Keratinocyte (primary cell): ENCODE data around the gene BBS1. TPM values are rescaled to one million over a fixed set of nuclear protein-coding genes. Genes with fewer than 3 reads are reported as not detected.

Source experiments
- DNase-seq: peaks from one replicate; pipeline ENCODE4 v3.0.0-alpha.2; 2011; ENCODE audit warnings: low read depth, missing footprints, low spot score
- FAIRE-seq: peaks from 2 replicates; lab custom pipeline; 2011; peaks lifted over from hg19 to GRCh38; lab: Jason Lieb, UNC
- H2AFZ ChIP-seq: 2 replicates; pipeline ENCODE4 v1.6.0; 2012; ENCODE audit warnings: low read length, control low read depth, inconsistent platforms; ENCODE audit not compliant: control insufficient read depth
- H3K27ac ChIP-seq: 2 replicates; pipeline ENCODE4 v1.5.1; 2011; ENCODE audit warnings: low read length; ENCODE audit not compliant: control insufficient read depth, insufficient read depth
- H3K27me3 ChIP-seq: 3 replicates; pipeline ENCODE4 v1.6.0; 2011; ENCODE audit warnings: low read length; ENCODE audit not compliant: control insufficient read depth, insufficient read depth; ENCODE audit errors: extremely low read depth
- H3K36me3 ChIP-seq, 2 experiments: 2 replicates in 1 of 2; 3 replicates in 1 of 2; pipeline ENCODE4 v1.5.1; 2011; ENCODE audit warnings: low read length in 2 of 2, mild to moderate bottlenecking in 1 of 2; ENCODE audit not compliant: control insufficient read depth in 2 of 2, insufficient read depth in 2 of 2; ENCODE audit errors: extremely low read depth in 1 of 2
- H3K4me1 ChIP-seq: 3 replicates; pipeline ENCODE4 v1.5.1; 2011; ENCODE audit warnings: low read length; ENCODE audit not compliant: control insufficient read depth, insufficient read depth; ENCODE audit errors: extremely low read depth
- H3K4me2 ChIP-seq: 3 replicates; pipeline ENCODE4 v1.6.0; 2011; ENCODE audit warnings: low read depth, low read length; ENCODE audit not compliant: control insufficient read depth, insufficient read depth; ENCODE audit errors: extremely low read depth
- H3K4me3 ChIP-seq, 3 experiments: fragments of 200-600 bp in 1 of 3; sonication (generic) in 1 of 3; 2 replicates in 2 of 3; 3 replicates in 1 of 3; pipeline ENCODE4 v1.5.1; 2011 to 2016; ENCODE audit warnings: low read length in 3 of 3, mild to moderate bottlenecking in 3 of 3, control low read depth in 2 of 3, inconsistent platforms in 1 of 3, low read depth in 1 of 3, mixed read lengths in 1 of 3, mixed run types in 1 of 3, moderate library complexity in 1 of 3; ENCODE audit not compliant: control insufficient read depth in 2 of 3, insufficient read depth in 2 of 3; ENCODE audit errors: extremely low read depth in 1 of 3
- H3K79me2 ChIP-seq: 2 replicates; pipeline ENCODE4 v1.6.0; 2012; ENCODE audit warnings: low read length; ENCODE audit not compliant: control insufficient read depth, insufficient read depth
- H3K9ac ChIP-seq: 3 replicates; pipeline ENCODE4 v1.6.0; 2011; ENCODE audit warnings: low read length; ENCODE audit not compliant: control insufficient read depth, insufficient read depth; ENCODE audit errors: extremely low read depth
- H3K9me1 ChIP-seq: 3 replicates; pipeline ENCODE4 v1.6.0; 2011; ENCODE audit warnings: low read length; ENCODE audit not compliant: control insufficient read depth, insufficient read depth; ENCODE audit errors: extremely low read depth
- H3K9me3 ChIP-seq: 2 replicates; pipeline ENCODE4 v1.5.1; 2012; ENCODE audit warnings: low read depth, low read length; ENCODE audit not compliant: control insufficient read depth
- H4K20me1 ChIP-seq: 3 replicates; pipeline ENCODE4 v1.6.0; 2011; ENCODE audit warnings: low read length; ENCODE audit not compliant: control insufficient read depth, insufficient read depth; ENCODE audit errors: extremely low read depth
- EZH2 ChIP-seq: IDR thresholded peaks from one replicate; pipeline ENCODE4 v1.6.1; 2012; ENCODE audit warnings: inconsistent platforms, mild to moderate bottlenecking, low read length, moderate library complexity
- dilution Hi-C: fragments of 300-500 bp; cut with MboI; formaldehyde crosslinking; loops from one replicate; pipeline ENCODE4 v1.7.0; 2020; ENCODE audit warnings: low sequenced_read_pairs; ENCODE audit not compliant: extremely low pct_ligation_motif_present
- polyA plus RNA-seq, 5 experiments: library from polyadenylated mRNA; depleted of rRNA in 3 of 5; stranded (reverse) in 3 of 5; stranded (forward) in 1 of 5; unstranded in 1 of 5; fragments of >200 nt; gene quantifications; 1 replicate in 1 of 5; 2 replicates in 3 of 5; 3 replicates in 1 of 5; pipeline versions ENCODE4 v1.2.1 to v1.2.3, GENCODE V29; 2011 to 2012; ENCODE audit warnings: missing spikeins in 2 of 5, low read depth in 1 of 5, low replicate concordance in 1 of 5
- TF ChIP-seq, protein P1 (sequence below), 3 experiments: IDR thresholded peaks in 1 of 3; conservative IDR thresholded peaks in 1 of 3; optimal IDR thresholded peaks in 1 of 3; 2 replicates in 2 of 3; 3 replicates in 1 of 3; pipeline versions ENCODE3 to v1.5.1; 2011; ENCODE audit warnings: low read length in 3 of 3, mild to moderate bottlenecking in 3 of 3, moderate library complexity in 2 of 3, control low read depth in 1 of 3, inconsistent platforms in 1 of 3; ENCODE audit not compliant: insufficient read depth in 2 of 3; ENCODE audit errors: extremely low read depth in 1 of 3

Gene BBS1
- polyA plus RNA-seq, 1 donor (not counting 4 experiments of a cell fraction or from before 2014, with no cell fraction given), result 11.7 TPM

DNA sequence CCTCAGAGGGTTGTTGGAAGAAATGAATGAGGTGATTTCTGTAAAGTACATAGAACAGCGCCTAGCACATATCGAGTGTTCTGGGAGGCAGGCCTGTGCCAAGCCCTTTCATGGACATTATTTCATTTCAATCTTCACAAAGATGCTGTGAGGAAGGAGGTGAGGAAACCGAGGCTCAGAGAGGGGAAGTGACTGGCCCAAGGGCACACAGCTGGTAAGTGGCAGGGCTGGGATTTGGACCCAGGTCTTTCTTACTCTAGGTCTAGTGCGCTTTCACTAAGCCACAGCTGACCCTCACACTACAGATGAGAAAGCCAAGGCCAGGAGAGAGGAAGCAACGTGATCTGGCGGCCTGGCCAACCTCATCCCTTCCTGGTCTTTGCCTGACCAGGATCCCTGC, 41.7 kb upstream of the BBS1 start:
- no peaks in the 10 kb centered on the region for H3K79me2 ChIP-seq
- no peak overlapping the region for H3K4me2 ChIP-seq
- dilution Hi-C loops, result no loop called here

DNA sequence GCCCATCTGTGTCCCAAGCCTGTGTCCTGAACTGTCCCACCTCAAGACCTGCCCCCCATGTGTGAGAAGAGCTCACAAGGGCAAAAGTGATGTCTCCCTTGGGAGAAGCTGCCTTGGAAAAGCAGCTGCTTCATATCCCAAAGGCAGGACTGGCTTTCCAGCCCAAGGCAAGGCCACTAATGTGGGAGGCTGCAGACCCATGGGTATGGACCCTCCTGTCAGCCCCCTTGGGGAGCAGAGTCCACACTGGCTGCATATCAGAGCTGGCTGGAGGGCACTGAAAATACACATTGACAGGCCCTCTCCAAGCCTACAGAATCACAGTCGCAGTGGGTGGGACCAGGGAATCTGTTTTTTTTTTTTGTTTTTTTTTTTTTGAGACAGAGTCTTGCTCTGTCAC, 41.0 kb upstream of the BBS1 start:
- FAIRE-seq, result no peak
- peaks cover 4 to 13% of the 10 kb centered on the region in 2 experiments for H3K36me3 ChIP-seq
- dilution Hi-C loops, result no loop called here
- no peak overlapping the region for H3K4me3 ChIP-seq
- no peaks in the 10 kb centered on the region for H3K27me3 ChIP-seq
- H3K4me1 ChIP-seq, result peaks cover 14% of the 10 kb centered on the region
- no peaks in the 10 kb centered on the region for H3K9me3 ChIP-seq
- no peak overlapping the region for H3K4me2 ChIP-seq
- H2AFZ ChIP-seq, result no peak overlapping the region
- no peak overlapping the region for H3K27ac ChIP-seq
- no peaks in the 10 kb centered on the region for H4K20me1 ChIP-seq
- no peak for DNase-seq
- H3K9me1 ChIP-seq, result no peaks in the 10 kb centered on the region
- no peaks in the 10 kb centered on the region for H3K79me2 ChIP-seq
- no peak overlapping the region for H3K9ac ChIP-seq
- no peak for TF ChIP-seq EZH2

More for the DNA sequence above, 41.7 kb upstream of the BBS1 start:
- no peak overlapping the region for H3K9ac ChIP-seq
- no peaks in the 10 kb centered on the region for H3K9me1 ChIP-seq
- H3K4me3 ChIP-seq, result no peak overlapping the region
- no peak for FAIRE-seq
- H3K27me3 ChIP-seq, result no peaks in the 10 kb centered on the region
- no peak overlapping the region for H2AFZ ChIP-seq
- H3K4me1 ChIP-seq, result peaks cover 7% of the 10 kb centered on the region
- DNase-seq, result no peak
- no peaks in the 10 kb centered on the region for H4K20me1 ChIP-seq
- no peak overlapping the region for H3K27ac ChIP-seq
- TF ChIP-seq EZH2, result no peak
- TF ChIP-seq, protein P1, sequence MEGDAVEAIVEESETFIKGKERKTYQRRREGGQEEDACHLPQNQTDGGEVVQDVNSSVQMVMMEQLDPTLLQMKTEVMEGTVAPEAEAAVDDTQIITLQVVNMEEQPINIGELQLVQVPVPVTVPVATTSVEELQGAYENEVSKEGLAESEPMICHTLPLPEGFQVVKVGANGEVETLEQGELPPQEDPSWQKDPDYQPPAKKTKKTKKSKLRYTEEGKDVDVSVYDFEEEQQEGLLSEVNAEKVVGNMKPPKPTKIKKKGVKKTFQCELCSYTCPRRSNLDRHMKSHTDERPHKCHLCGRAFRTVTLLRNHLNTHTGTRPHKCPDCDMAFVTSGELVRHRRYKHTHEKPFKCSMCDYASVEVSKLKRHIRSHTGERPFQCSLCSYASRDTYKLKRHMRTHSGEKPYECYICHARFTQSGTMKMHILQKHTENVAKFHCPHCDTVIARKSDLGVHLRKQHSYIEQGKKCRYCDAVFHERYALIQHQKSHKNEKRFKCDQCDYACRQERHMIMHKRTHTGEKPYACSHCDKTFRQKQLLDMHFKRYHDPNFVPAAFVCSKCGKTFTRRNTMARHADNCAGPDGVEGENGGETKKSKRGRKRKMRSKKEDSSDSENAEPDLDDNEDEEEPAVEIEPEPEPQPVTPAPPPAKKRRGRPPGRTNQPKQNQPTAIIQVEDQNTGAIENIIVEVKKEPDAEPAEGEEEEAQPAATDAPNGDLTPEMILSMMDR (optimal IDR thresholded peaks at IDR 0.05 in 1 of 3, IDR thresholded peaks at IDR 0.05 in 1 of 3, conservative IDR thresholded peaks at IDR 0.05 in 1 of 3; ENCODE audit: extremely low read depth in 1 of 3, insufficient read depth in 2 of 3, low read length in 3 of 3), result no peak
- peaks cover 4 to 13% of the 10 kb centered on the region in 2 experiments for H3K36me3 ChIP-seq
- H3K9me3 ChIP-seq, result no peaks in the 10 kb centered on the region

DNA sequence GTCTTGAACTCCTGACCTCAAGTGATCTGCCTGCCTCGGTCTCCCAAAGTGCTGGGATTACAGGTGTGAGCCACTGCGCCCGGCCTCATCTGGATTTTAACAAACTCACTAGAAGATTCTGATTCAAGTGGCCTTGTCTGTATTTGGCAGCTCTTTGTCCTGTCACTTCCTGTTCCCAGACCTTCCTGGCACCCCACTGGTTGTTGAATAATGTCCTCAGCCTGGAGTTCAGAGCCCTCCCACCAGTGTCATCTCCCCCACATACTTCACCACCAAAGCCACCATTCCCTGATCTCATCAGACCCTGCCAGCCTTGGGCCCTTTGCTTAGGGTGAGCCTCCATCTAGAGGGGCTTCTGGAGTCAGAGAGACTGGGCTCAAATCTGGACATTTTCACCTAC, 40.4 kb upstream of the BBS1 start:
- Histone ChIP-seq H3K27me3 (no peaks in the 10 kb centered on the region), H3K27ac (no peak overlapping the region), H3K9me1 (no peaks in the 10 kb centered on the region), H3K4me1 (peaks cover 14% of the 10 kb centered on the region), H3K4me3 (no peak overlapping the region), H2AFZ (no peak overlapping the region), H3K9ac (no peak overlapping the region), H3K36me3 (peaks cover 5 to 13% of the 10 kb centered on the region in 2 experiments), H3K9me3 (no peaks in the 10 kb centered on the region), H4K20me1 (no peaks in the 10 kb centered on the region), H3K4me2 (no peak overlapping the region), H3K79me2 (no peaks in the 10 kb centered on the region)
- no peak for DNase-seq
- dilution Hi-C loops, result no loop called here
- FAIRE-seq, result no peak
- TF ChIP-seq, protein P1 (optimal IDR thresholded peaks at IDR 0.05 in 1 of 3, IDR thresholded peaks at IDR 0.05 in 1 of 3, conservative IDR thresholded peaks at IDR 0.05 in 1 of 3; ENCODE audit: extremely low read depth in 1 of 3, insufficient read depth in 2 of 3, low read length in 3 of 3), result no peak
- TF ChIP-seq EZH2, result no peak
